Stimulated activated CD4-positive, alpha-beta T cell treated with anti-CD3 and anti-CD28 coated beads, Interleukin-1b, Interleukin-23, amount 100 ng/mL, for 4 hours (primary cell): ENCODE results near the gene ADGRB3.
"Not testable (repeated sequence)": the region's sequence is repeated elsewhere in the genome, so short reads cannot be mapped to it uniquely, and the experiment has no call there.

Experiments
- DNase-seq, 2 donors: peaks; one replicate each; pipeline ENCODE4 v3.0.0-alpha.2; 2020; ENCODE audit warnings: low read depth in 2 of 2

Gene ADGRB3

DNA sequence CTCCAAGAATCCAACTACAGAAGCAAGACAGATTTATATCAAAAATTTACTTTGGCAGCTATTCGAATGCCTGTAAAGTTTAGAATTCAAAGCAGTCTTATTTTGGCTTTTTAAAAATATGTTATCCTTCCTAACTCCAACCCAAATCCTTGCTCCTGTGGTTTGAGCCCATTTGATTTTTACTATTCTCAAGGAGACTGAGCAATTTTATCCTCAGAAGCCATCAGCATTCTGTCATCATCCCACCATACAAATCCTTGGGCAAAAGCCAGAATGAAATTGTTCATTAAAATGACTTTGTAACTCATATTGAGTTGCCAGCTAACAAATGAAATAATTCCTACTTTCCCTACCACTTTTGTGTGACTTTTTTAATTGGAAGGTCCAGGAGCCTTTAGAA, 392.8 kb downstream of the ADGRB3 start:
- no peak for DNase-seq

DNA sequence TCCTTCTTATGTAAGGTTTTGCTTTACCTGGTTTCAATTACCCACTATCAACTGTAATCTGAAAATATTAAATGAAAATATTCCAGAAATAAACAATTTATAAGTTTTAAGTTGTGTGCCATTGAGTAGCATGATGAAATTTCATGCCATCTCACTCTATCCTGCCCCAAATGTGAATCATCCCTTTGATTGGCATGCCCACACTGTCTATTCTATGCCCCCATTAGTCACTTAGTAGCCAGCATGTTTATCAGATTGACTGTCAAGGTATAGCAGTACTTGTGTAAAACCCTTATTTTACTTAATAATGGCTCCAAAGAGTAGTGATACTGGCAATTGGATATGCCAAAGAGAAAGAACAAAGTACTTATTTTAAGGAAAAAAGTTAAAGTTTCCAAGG, 403.8 kb downstream of the ADGRB3 start:
- no peak for DNase-seq

DNA sequence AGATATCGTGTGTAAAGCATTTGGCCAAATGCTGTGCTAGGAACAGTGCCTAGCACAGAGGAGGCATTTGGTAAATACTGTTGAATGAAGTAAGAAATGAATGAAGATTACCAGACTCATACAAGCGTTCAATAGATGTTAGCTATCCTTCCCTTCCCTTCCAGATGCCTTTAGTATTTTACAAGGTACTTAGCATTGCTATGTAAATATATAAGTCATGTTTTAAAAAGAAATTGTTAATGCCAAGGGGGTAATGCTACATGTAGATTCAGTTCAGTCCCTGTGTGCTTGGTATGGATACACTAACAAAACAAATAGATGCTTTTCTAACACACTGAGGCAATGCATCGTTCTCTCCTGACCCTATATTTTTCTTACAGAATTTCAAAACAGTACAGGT, 407.2 kb downstream of the ADGRB3 start:
- no peak for DNase-seq

DNA sequence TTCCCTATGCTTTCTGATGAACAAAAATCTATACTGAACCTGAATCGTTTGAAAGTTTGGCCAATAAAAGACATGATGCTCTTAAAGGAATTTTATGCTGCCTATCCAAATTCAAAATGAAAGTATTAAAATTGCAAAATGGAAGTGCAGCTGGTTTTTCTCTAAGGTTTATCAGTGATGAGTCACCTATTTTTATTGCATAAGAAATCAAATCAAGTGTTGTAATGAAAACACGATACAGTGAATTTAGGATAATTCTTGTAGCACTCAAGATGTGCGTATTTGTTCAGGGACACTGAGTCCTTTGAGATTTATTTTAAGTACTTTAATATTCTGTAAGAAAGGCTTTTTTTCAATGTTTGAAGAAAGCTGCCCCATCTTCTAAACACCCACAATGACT, 409.5 kb downstream of the ADGRB3 start:
- no peak for DNase-seq

DNA sequence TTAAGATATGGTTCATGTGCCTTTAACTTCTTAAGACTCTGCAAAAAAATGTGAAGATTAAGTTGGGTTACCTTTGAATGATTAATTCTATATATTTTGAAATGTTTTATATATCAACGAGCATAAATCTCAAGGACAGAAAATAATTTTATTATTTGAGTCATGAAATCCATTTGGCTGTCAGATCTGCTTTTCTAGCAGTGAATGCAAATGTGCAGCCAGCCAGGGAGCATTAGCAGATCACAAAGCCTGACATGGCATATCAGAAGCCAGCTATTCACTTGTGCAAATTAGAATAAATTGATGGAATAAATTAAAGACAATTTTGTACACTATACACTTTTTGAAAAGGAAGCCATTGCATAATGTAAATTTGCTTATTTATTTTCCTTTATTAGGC, 424.3 kb downstream of the ADGRB3 start:
- DNase-seq, result no peak

DNA sequence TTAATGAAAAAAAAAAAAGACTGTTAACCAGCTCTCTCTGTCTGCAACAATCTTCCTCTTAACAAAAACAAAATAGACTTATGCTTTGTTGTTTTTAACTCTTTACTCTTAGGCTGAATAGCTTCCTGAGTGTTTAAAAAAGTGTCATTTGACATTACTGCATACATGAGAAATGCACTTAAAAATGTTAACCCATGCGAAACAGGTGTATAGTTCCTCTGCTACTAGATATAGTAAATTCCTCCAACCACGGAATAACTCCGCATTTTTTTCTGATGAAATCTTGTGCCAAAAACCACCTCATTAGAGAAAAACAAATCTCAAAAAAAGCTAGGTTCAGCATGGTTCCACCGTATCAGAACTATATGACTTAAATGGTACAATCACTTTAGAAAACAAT, 426.0 kb downstream of the ADGRB3 start:
- DNase-seq, result no peak

DNA sequence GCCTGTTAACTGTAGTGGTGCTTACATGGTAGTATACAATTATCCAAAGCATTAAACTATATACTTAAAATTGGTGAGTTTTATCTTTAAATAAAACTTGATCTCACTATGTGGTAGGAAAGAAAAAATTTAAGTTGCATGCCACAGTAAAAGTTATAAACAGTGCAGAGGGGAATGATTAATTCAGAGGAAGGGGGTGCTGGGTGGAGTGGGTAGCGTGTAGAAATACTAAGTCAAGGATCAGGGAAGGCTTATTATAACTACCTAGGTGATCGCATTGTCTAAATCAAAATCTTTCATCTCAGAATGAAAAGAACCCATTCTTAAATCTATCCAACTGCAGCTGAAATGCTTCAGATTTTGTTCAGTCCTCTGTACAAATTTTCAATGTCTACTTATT, 428.3 kb downstream of the ADGRB3 start:
- no peak for DNase-seq

DNA sequence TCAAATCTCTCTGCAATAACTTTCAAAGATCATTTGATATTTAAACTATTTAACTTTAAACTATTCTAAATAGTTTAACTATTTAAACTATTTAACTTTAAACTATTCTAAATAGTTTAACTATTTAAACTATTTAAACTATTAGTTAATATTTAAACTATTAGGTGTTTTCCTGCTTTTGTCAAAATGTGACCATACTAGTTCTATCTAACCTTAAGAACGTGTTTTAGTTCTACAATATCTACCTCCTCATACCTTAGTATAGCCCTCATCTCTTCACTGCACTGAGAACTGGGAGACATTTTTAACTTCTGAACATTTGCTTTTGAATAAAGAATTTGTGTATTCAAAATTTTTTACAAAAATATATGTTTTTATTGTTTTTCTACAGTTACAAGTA, 429.1 kb downstream of the ADGRB3 start:
- no peak for DNase-seq

DNA sequence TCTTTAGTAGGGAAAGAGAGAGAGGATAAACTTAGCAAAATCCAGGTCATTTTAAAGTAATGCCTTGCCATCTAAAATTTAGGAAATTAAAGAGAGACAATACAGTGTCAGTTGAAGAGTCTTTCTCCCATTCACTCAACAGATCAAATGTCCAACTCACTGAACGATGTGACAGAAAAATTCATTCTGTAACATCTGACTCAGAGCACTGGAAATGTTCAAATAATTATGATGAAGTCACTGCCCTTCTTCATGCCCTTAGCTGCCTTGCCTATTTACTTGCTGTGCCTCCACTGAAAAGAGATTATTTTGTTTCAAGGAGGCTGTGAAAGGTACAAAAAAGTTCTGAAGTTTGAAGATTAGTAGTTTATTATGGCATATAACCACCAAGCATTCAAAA, 434.8 kb downstream of the ADGRB3 start:
- no peak for DNase-seq

DNA sequence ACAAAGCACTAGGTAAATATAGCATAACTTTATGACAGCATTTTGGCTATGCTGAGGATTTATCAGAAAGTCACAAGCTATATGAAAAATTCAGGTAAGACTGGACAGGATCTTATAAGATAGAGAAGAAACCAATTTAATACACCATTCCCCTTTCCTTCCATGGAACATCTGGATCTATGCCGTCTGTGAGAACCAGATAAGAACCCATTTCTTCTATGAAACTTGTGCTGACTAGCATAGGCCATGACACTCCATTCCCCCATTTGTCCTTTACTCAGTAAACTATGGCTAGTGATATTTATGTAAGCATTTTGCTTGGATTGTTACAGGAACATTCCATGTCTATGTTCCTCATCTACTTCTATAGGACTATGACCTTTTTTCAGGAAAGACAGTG, 437.7 kb downstream of the ADGRB3 start:
- DNase-seq, result no peak

DNA sequence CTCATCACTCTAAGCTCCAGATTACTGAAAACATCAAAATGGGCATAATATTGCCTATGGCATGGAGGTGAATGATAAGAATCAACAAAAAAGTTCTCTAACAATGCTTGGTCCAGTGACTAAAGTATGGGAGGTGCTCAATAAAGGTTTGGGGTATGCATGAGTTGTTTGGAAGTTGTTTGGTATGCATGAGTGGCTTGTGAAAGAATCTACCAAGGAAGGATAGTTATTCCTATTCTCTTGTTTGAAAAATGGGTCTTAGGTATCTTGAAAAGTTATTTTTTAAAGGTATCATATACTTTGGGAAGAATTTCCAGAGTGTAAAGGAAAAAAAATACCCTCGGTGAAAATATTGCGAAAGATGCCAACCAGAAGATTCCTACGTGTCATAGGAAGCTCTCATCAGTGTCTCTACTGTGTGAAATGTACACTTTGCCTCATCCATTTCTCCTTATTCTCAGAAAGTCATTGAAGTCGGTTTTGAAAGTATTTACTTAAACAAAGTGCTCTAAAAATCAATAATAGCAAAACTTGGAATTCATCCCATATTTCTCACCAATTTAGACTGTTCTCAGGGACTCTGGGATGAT, 449.8 kb downstream of the ADGRB3 start:
- no peak for DNase-seq

DNA sequence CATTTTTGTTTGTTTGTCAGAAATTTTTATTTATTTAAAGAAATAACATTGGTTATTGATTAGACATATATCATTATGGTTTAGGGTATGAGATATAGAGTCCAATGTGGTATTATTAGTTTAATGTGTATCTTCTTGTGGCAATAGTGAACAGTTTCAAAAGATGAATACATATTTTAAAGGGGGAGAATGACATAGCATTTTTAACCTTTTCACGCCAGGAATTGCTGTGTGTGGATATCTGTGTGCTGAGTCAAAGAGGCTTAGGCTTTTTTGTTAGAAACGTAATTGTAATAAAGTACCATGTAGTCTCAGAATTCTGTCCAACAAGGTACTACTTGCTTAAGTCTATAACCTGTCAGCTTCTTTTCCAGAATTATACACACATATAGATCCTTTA, 451.6 kb downstream of the ADGRB3 start:
- DNase-seq, result no peak

DNA sequence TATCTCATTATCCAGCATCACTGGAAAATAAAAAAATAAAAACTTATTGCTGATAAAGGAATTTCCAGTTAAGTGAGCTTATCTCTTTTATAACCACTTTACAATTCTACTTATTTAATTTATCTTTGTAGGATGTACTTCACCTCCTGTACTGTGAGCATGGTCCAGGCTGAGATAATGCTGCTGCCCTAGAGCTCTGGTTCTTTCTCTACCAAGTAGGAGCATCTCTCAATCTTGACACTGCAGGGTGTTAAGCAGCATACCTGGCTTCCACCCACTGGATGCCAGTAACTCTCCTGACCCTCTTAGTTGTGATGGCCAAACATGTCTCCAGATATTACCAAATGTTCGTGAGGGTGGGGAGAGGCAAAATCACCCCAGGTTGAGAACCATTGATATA, 454.5 kb downstream of the ADGRB3 start:
- DNase-seq, result no peak

DNA sequence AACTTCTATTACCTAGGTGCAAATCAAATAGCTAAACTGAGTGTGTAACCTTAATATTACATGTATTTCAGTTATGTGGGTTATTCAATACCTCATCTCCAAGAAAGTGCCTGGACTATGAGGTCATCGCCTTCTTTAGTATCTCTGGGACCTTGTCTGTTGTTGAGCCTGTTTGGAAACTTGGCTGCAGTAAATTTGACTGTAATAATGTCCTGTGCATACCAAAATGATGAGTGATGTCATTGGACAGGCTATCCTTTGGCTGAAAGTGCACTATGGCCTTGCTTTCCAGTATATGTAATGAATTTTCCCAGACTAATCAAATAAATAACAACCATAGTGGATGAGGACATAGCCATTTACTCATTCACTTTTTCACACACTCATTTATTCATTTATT, 455.1 kb downstream of the ADGRB3 start:
- no peak for DNase-seq

DNA sequence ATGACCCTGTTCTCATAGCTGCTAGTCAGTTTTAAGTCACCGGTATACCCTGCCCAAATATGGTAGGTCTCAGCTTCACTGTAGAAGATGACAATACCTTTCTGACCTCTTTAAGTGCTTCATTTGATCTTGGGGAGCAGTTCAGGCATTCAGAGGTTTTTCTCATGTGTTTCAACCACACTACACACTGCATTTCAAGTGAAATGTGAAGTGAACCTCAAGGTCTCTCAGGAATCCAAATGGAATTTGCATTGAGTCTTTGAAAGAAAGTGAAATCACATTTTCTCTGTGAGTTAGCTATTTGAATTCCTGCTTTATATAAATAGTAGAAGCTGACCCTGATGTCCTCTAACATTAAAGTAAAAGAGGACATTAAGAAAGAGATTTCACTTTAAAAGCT, 461.6 kb downstream of the ADGRB3 start:
- DNase-seq, result no peak

DNA sequence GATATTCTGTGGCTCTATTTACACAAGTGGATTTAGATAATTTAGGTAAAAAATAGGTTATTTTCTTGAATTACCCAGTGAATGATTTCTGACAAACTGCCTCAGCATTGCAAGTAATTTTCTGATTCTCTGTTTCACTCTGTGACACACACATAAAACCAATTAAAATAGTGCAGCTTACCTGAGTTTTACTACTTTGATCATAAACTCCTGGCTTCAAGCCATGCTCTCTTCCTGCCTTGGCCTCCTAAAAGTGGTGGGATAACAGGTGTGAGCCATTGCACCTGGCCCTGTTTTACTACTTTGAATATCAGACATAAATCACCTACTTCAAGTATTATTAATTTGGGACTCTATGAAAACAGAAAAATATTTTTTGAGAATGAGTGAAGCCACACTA, 462.9 kb downstream of the ADGRB3 start:
- no peak for DNase-seq

DNA sequence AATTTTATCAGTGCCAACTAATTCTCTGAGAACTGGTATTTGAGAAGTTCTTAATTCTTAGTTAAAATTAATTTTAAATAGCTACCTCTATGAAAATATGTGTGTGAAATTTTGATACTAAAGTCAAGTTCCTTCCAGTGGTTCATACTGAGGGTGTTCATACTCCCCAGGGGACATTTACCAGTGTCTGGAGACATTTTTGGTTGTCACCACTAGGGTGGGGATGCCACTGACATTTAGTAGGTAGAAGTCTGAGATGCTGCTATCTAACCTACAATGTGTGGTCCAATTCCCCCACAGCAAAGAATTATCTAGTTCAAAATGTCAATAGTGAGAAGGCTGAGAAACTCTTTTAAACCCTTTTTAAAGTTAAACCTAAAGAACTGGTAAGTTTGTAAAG, 463.8 kb downstream of the ADGRB3 start:
- DNase-seq, result no peak

DNA sequence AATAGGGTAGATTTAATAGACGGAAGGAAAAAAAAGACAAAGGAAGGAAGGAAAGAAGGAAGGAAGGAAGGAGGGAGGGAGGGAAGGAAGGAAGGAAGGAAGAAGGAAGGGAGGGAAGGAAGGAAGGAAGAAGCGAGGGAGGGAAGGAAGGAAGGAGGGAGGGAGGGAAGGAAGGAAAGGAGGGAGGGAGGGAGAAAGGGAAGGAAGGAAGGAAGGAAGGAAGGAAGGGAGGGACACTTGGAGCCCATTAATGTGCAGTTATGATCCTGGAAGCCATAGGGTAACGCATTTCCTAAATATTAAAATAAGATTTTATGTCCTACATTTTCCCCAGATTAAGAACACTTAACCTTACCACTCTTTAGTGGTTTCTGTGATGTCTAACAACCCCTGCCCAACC, 465.7 kb downstream of the ADGRB3 start:
- no peak for DNase-seq

DNA sequence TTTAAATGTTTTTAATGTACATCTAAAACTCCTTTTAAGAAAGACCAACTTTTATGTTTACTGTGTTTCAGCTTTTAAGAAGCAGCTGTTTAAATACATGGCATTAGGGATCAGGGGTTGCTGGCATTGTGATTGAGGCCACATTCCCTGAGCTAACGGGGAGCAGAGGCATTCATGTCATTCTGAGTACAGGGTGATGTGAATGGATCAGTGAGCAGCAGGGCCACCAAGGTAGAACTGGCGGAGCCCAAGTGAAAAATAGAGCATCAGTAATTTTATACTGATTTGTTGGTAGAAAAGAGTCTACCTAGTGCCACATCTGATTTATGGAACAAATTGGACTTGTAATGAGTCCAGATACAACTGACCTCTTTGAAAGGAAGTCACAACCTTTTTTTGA, 467.3 kb downstream of the ADGRB3 start:
- DNase-seq, result no peak

DNA sequence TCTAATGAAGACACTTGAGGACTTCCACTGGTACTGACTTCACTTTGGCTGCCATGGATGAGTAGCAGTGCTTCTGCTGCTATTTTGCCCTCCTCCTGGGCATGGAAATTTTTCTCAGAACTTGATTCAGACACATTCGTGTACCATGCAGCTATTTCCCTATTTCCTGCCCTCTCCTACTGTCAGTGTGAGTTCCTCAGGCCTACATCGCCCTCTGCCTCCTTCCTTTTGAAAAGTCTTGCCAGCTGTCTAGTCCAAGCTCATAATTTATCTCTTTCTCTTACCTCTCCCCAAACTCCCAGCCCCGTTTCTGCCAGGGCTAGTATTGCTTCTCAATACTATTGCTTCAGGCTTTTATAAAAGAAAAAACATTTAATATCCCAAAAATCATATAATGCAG, 470.2 kb downstream of the ADGRB3 start:
- DNase-seq, result no peak

DNA sequence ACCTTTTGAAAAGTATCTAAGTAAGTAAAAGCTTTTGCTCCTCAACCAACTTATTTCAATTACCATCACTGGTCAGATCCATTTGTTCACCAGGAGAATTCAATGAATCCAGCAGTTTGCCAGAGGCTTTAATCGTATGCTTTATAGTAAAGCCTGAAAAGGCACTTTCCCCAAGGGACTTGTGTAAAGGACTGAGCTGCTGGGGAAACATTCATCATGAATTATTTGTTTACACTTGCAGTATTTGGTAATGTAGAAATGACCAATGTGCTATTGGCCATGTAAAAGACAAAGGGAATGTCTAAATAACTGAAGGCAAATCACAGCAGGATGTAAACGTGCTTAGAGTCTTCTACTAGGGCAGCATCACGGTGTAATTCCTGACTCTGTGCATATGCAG, 471.4 kb downstream of the ADGRB3 start:
- DNase-seq, result no peak

DNA sequence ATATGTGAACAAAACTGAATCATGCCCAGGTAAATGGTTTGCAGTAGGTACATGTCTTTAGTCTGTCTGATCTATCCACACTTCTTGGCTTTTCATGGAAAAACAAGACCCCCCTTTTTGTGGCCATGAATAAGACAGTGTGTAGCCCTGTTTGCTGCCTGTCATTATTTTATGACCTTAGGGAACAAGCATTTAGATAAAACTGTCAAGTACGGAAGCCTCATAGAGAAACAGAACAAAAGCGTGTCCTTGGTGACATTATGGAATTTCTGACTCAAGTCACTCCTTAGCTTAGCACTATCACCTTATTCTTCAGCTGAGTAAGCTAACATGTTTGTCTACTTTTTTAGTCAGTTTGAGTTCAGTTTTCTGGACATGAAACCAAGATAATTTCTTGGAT, 476.2 kb downstream of the ADGRB3 start:
- no peak for DNase-seq

DNA sequence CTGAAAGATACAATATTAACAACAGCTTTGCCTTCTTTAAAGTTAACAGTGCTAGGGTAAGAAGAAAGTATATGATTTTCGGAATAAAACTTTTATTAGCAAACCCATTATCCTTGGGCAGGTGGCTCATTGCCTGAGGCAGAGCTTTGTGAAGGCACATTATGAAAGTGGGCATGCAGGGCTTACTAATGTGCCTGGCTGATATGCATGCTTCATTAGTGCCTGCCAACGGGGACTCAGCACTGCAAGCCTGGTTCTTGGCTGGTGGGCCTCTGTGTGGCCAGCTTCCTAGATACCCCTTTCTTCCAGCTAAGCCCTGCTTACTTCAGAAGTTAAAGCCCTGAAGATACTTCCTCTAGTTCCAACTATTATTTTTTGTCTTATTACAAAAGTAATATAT, 481.6 kb downstream of the ADGRB3 start:
- DNase-seq, result no peak

DNA sequence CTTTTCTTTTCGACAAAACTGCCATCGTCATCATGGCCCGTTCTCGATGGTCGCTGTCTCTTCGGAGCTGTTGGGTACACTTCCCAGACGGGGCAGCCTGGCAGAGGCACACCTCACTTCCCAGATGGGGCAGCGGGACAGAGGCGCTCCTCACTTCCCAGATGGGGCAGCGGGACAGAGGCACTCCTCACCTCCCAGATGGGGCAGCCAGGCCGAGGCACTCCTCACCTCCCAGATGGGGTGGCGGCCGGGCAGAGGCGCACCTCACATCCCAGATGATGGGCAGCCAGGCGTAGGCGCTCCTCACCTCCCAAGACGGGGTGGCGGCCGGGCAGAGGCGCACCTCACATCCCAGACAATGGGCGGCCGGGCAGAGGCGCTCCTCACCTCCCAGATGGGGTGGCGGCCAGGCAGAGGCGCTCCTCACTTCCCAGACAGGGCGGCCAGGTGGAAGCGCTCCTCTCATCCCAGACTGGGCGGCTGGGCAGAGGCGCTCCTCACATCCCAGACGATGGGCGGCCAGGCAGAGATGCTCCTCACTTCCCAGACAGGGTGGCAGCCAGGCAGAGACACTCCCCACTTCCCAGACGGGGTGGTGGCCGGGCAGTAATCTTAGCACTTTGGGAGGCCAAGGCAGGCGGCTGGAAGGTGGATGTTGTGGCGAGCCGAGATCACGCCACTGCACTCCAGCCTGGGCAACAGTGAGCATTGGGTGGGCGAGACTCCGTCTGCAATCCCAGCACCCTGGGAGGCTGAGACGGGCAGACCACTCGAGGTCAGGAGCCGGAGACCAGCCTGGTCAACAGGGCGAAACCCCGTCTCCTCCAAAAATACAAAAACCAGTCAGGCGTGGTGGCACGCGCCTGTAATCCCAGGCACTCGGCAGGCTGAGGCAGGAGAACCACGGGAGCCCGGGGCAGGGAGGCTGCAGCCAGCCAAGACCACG, 486.7 kb downstream of the ADGRB3 start:
- not testable (repeated sequence) for DNase-seq
